ENCODE results near the gene SPTBN2.

The SPTBN2 gene

GRCh38 chr11:66683877-66684276, 45.1 kb downstream of the SPTBN2 start:
- no peak for DNase-seq (ENCODE audit: low spot score)
- Histone ChIP-seq H3K27ac (no peak overlapping the region), H3K4me3 (no peak overlapping the region)
- TF ChIP-seq CTCF (IDR thresholded peaks at IDR 0.05) = no peak

- TF ChIP-seq CTCF (IDR thresholded peaks at IDR 0.05) = no peak
- DNase-seq (ENCODE audit: low spot score) = peak; percentile 50
- Histone ChIP-seq H3K4me3 (no peak overlapping the region), H3K27ac (no peak overlapping the region)
Measured at GRCh38 chr11:66680966-66681645, 47.9 kb downstream of the SPTBN2 start.

- TF ChIP-seq CTCF (IDR thresholded peaks at IDR 0.05) = no peak
- Histone ChIP-seq H3K4me3 (peak within 1 kb of the TSS; percentile 75), H3K27ac (peak within 1 kb of the TSS; percentile 91 to 93)
- DNase-seq (ENCODE audit: low spot score) = peak; percentile 97
Measured at GRCh38 chr11:66677599-66678375, 51.2 kb downstream of the SPTBN2 start, which contains the start of gene RBM4B. TSS of gene RBM4B (minus strand) at chr11:66677887. CDS start at chr11:66677079, 808 bp downstream.

- no peak for TF ChIP-seq CTCF (IDR thresholded peaks at IDR 0.05)
- peak overlapping the region; percentile 75 for H3K4me3 ChIP-seq
- peak overlapping the region; percentile 91 to 93 for H3K27ac ChIP-seq
- DNase-seq (ENCODE audit: low spot score) = peak; percentile 52
Measured at GRCh38 chr11:66676931-66677598, 52.0 kb downstream of the SPTBN2 start.

GRCh38 chr11:66676282-66676919, 52.6 kb downstream of the SPTBN2 start:
- peak; percentile 12 for DNase-seq (ENCODE audit: low spot score)
- H3K4me3 ChIP-seq = peak overlapping the region; percentile 75
- TF ChIP-seq CTCF (IDR thresholded peaks at IDR 0.05) = no peak
- no peak overlapping the region for H3K27ac ChIP-seq

- Histone ChIP-seq H3K4me3 (peak overlapping the region; percentile 14), H3K27ac (no peak overlapping the region)
- no peak for TF ChIP-seq CTCF (IDR thresholded peaks at IDR 0.05)
- DNase-seq (ENCODE audit: low spot score) = no peak
Measured at GRCh38 chr11:66674964-66675602, 53.9 kb downstream of the SPTBN2 start.

Measured in coronary artery (tissue), 2 donors.